H1 (cell line): Measurements from ENCODE around the gene EIF2B2. TPM values are rescaled to one million over a fixed set of nuclear protein-coding genes. Genes with fewer than 3 reads are reported as not detected.

ENCODE experiments used
- CTCF ChIA-PET: fragments of 300-600 bp; sonication (Branson Sonifier 250); formaldehyde crosslinking; loops from one replicate; lab custom pipeline; 2021; ENCODE audit not compliant: partially characterized antibody; lab: Charles Lee
- POLR2A ChIA-PET: fragments of 300-600 bp; sonication (Branson Sonifier 250); formaldehyde crosslinking; loops from one replicate; lab custom pipeline; 2021; ENCODE audit warnings: inconsistent platforms; ENCODE audit not compliant: partially characterized antibody; lab: Charles Lee
- DNase-seq, 2 experiments: peaks; one replicate each; pipeline versions ENCODE4 v3.0.0 to v3.0.0-alpha.2; 2010 to 2022; ENCODE audit warnings: low spot score in 2 of 2, low read depth in 1 of 2, mixed read lengths in 1 of 2
- FAIRE-seq: peaks from 2 replicates; lab custom pipeline; 2011; peaks lifted over from hg19 to GRCh38; lab: Jason Lieb, UNC
- H2AFZ ChIP-seq: 2 replicates; pipeline ENCODE4 v1.8.1; 2012; ENCODE audit warnings: low read length, inconsistent platforms
- H2AK5ac ChIP-seq: 2 replicates; pipeline ENCODE4 v1.6.1; 2013; ENCODE audit warnings: low read depth, low read length
- H2BK120ac ChIP-seq: replicated peaks from 2 replicates; pipeline ENCODE3; 2013; ENCODE audit warnings: low read depth, low read length, inconsistent platforms
- H2BK12ac ChIP-seq: 2 replicates; pipeline ENCODE4 v1.6.1; 2013; ENCODE audit warnings: low read depth, low read length
- H2BK15ac ChIP-seq: 2 replicates; pipeline ENCODE4 v1.6.1; 2013; ENCODE audit warnings: low read length
- H2BK20ac ChIP-seq: 2 replicates; pipeline ENCODE4 v1.6.1; 2013; ENCODE audit warnings: low read length
- H2BK5ac ChIP-seq: 2 replicates; pipeline ENCODE4 v1.6.1; 2013; ENCODE audit warnings: low read depth, low read length
- H3K14ac ChIP-seq: 2 replicates; pipeline ENCODE4 v1.6.1; 2013; ENCODE audit warnings: inconsistent platforms; ENCODE audit not compliant: insufficient read length
- H3K18ac ChIP-seq: 2 replicates; pipeline ENCODE4 v1.6.1; 2013; ENCODE audit warnings: low read length; ENCODE audit errors: extremely low read depth
- H3K23ac ChIP-seq: 2 replicates; pipeline ENCODE4 v1.6.1; 2013; ENCODE audit warnings: inconsistent platforms; ENCODE audit not compliant: insufficient read length
- H3K23me2 ChIP-seq: 2 replicates; pipeline ENCODE4 v1.6.1; 2013; ENCODE audit warnings: low read depth, low read length
- H3K27ac ChIP-seq: 2 replicates; pipeline ENCODE4 v1.6.1; 2011; ENCODE audit warnings: low read depth, low read length, inconsistent platforms
- H3K27me3 ChIP-seq, 4 experiments: replicated peaks in 1 of 4; 1 replicate in 1 of 4; 2 replicates in 3 of 4; pipeline versions ENCODE4 v1.6.1 to v1.8.1; 2011 to 2013; ENCODE audit warnings: low read length in 3 of 4, mild to moderate bottlenecking in 3 of 4, inconsistent platforms in 2 of 4, mixed read lengths in 2 of 4, moderate library complexity in 1 of 4; ENCODE audit not compliant: control insufficient read depth in 3 of 4, insufficient read depth in 3 of 4; ENCODE audit errors: extremely low read depth in 1 of 4
- H3K36me3 ChIP-seq, 4 experiments: 2 replicates each; pipeline versions ENCODE4 v1.6.1 to v1.8.1; 2011 to 2013; ENCODE audit warnings: mild to moderate bottlenecking in 4 of 4, low read length in 3 of 4, moderate library complexity in 2 of 4, control low read depth in 1 of 4, inconsistent platforms in 1 of 4; ENCODE audit not compliant: insufficient read depth in 4 of 4, control insufficient read depth in 2 of 4
- H3K4ac ChIP-seq: replicated peaks from 2 replicates; pipeline ENCODE3; 2013; ENCODE audit warnings: low read length, low read depth, mixed read lengths, inconsistent platforms; ENCODE audit not compliant: insufficient read length
- H3K4me1 ChIP-seq, 4 experiments: replicated peaks in 1 of 4; 1 replicate in 1 of 4; 2 replicates in 3 of 4; pipeline versions ENCODE4 v1.6.1 to v1.8.1; 2011 to 2013; ENCODE audit warnings: low read length in 3 of 4, inconsistent platforms in 2 of 4, mixed read lengths in 1 of 4; ENCODE audit not compliant: insufficient read depth in 4 of 4, control insufficient read depth in 3 of 4
- H3K4me2 ChIP-seq, 2 experiments: 2 replicates each; pipeline versions ENCODE4 v1.6.1 to v1.8.1; 2011 to 2013; ENCODE audit warnings: low read depth in 2 of 2, low read length in 2 of 2, control low read depth in 1 of 2, inconsistent platforms in 1 of 2, mild to moderate bottlenecking in 1 of 2; ENCODE audit not compliant: insufficient read depth in 1 of 2
- H3K4me3 ChIP-seq, 4 experiments: fragments of 200-600, 300-600 bp in 1 of 4; sonication (generic), shearing (Covaris generic), sonication (Bioruptor Twin) in 1 of 4; 2 replicates each; pipeline versions ENCODE4 v1.5.1 to v1.8.1; 2011 to 2016; ENCODE audit warnings: low read length in 4 of 4, low read depth in 3 of 4, control low read depth in 2 of 4, inconsistent platforms in 2 of 4, mild to moderate bottlenecking in 2 of 4, mixed read lengths in 1 of 4, moderate library complexity in 1 of 4; ENCODE audit not compliant: insufficient read depth in 2 of 4; ENCODE audit errors: extremely low read depth in 1 of 4
- H3K56ac ChIP-seq: replicated peaks from 2 replicates; pipeline ENCODE3; 2013; ENCODE audit warnings: low read depth, mild to moderate bottlenecking, mixed read lengths, low read length, inconsistent platforms; ENCODE audit not compliant: insufficient read length
- H3K79me1 ChIP-seq: 2 replicates; pipeline ENCODE4 v1.6.1; 2013; ENCODE audit warnings: low read depth, low read length, control low read depth
- H3K79me2 ChIP-seq, 2 experiments: 2 replicates each; pipeline versions ENCODE4 v1.6.1 to v1.8.1; 2012 to 2013; ENCODE audit warnings: low read length in 2 of 2, mild to moderate bottlenecking in 2 of 2, inconsistent platforms in 1 of 2; ENCODE audit not compliant: insufficient read depth in 2 of 2, control insufficient read depth in 1 of 2
- H3K9ac ChIP-seq, 4 experiments: replicated peaks in 1 of 4; 1 replicate in 1 of 4; 2 replicates in 3 of 4; pipeline versions ENCODE4 v1.6.1 to v1.8.1; 2011 to 2013; ENCODE audit warnings: low read depth in 3 of 4, low read length in 3 of 4, control low read depth in 2 of 4, mild to moderate bottlenecking in 2 of 4, moderate library complexity in 2 of 4, inconsistent platforms in 1 of 4; ENCODE audit errors: extremely low read depth in 1 of 4
- H3K9me3 ChIP-seq, 2 experiments: 2 replicates each; pipeline versions ENCODE4 v1.6.1 to v1.8.1; 2012 to 2013; ENCODE audit warnings: mild to moderate bottlenecking in 2 of 2, moderate library complexity in 2 of 2, control low read depth in 1 of 2, inconsistent platforms in 1 of 2, low read depth in 1 of 2, low read length in 1 of 2, mixed read lengths in 1 of 2; ENCODE audit not compliant: insufficient read depth in 2 of 2
- H4K20me1 ChIP-seq, 2 experiments: replicated peaks in 1 of 2; 2 replicates each; pipeline versions ENCODE3 to v1.8.1; 2011 to 2013; ENCODE audit warnings: inconsistent platforms in 2 of 2, low read length in 2 of 2, mild to moderate bottlenecking in 1 of 2; ENCODE audit not compliant: insufficient read depth in 2 of 2, control insufficient read depth in 1 of 2
- H4K5ac ChIP-seq: 2 replicates; pipeline ENCODE4 v1.6.1; 2013; ENCODE audit warnings: low read length, low read depth, mixed read lengths, inconsistent platforms; ENCODE audit not compliant: insufficient read length
- H4K8ac ChIP-seq: 2 replicates; pipeline ENCODE4 v1.8.0; 2013; ENCODE audit warnings: mild to moderate bottlenecking, moderate library complexity, low read length, inconsistent platforms; ENCODE audit not compliant: insufficient read depth; ENCODE audit errors: extremely low read depth
- H4K91ac ChIP-seq: replicated peaks from 2 replicates; pipeline ENCODE3; 2013; ENCODE audit warnings: low read length, mixed read lengths, inconsistent platforms; ENCODE audit not compliant: insufficient read length
- CBX5 ChIP-seq: fragments of 300-800, 300-1000 bp; sonication (generic); IDR thresholded peaks from 2 replicates; pipeline ENCODE4 v1.7.1; 2016; ENCODE audit warnings: antibody characterized with exemption, low read length, low read depth
- WGBS, 2 experiments: shearing (Covaris generic) in 1 of 2; methylation state at CpG; one replicate each; pipeline versions ENCODE4 v1.1.6 to v1.1.7; 2013 to 2015; ENCODE audit warnings: low lambda C conversion rate in 2 of 2, mixed read lengths in 2 of 2, inconsistent platforms in 1 of 2, low coverage in 1 of 2, missing lambda C conversion rate in 1 of 2; ENCODE audit not compliant: insufficient replicate concordance in 2 of 2, insufficient coverage in 1 of 2, insufficient read length in 1 of 2; ENCODE audit errors: extremely low coverage in 1 of 2, missing lambda C conversion rate in 1 of 2; 5-methylcytosine and 5-hydroxymethylcytosine counted together
- polyA plus RNA-seq, 7 experiments: library from polyadenylated mRNA; depleted of rRNA in 3 of 7; stranded (reverse) in 5 of 7; unstranded in 2 of 7; fragments of >200 nt in 5 of 7; fragments of 200-250 nt in 2 of 7; gene quantifications; 1 replicate in 5 of 7; 2 replicates in 1 of 7; 4 replicates in 1 of 7; pipeline versions ENCODE4 v1.2.1 to v1.2.3, GENCODE V29; 2011 to 2013; ENCODE audit warnings: missing spikeins in 2 of 7, mixed read lengths in 2 of 7
- total RNA-seq: library from RNA; stranded (reverse); fragmentation: NEBNext Ultra II Directional; extraction: Animal tissue kit (Norgen Biotek cat#: 25700); gene quantifications from 2 replicates; pipeline ENCODE4 v1.2.1, GENCODE V29; 2021

Gene EIF2B2
- total and polyA plus RNA-seq, 2 of the 8 experiments (the other 6 are each of a cell fraction or from before 2014, with no cell fraction given) = 42.6 to 79.9 TPM

GRCh38 chr14:75042035-75042434 lies 39.3 kb downstream of the EIF2B2 start:
- Histone ChIP-seq H3K27ac (no peak overlapping the region), H4K91ac (no peak overlapping the region), H4K8ac (no peak overlapping the region), H3K18ac (no peak overlapping the region), H4K20me1 (no peaks in the 10 kb centered on the region), H2BK120ac (no peak overlapping the region), H3K4me1 (no peaks in the 10 kb centered on the region), H3K79me2 (no peaks in the 10 kb centered on the region), H3K9ac (no peak overlapping the region), H4K5ac (no peak overlapping the region), H2BK20ac (no peak overlapping the region), H3K27me3 (no peaks in the 10 kb centered on the region), H2AK5ac (no peak overlapping the region), H2BK15ac (no peak overlapping the region), H3K56ac (no peak overlapping the region), H3K14ac (no peak overlapping the region), H3K9me3 (no peaks in the 10 kb centered on the region), H3K23me2 (no peaks in the 10 kb centered on the region), H2BK12ac (no peak overlapping the region), H3K23ac (no peak overlapping the region), H2AFZ (no peak overlapping the region), H2BK5ac (no peak overlapping the region), H3K4ac (no peak overlapping the region), H3K4me3 (no peak overlapping the region), H3K4me2 (no peak overlapping the region), H3K79me1 (no peaks in the 10 kb centered on the region), H3K36me3 (peaks cover 0 to 22% (median 1%) of the 10 kb centered on the region in 4 experiments; a peak in 5 of 8 replicates)
- 93% methylated on average over 6 of the region's 6 CpGs; no CpG with 5 or more reads in 1 of the 2 experiments for WGBS, 2 experiments
- no peak for DNase-seq
- POLR2A ChIA-PET = interaction anchor here (1.2 kb wide), 1 partner anchor 10 kb away, joined by 3 read pairs; no protein-coding TSS in a partner anchor
- TF ChIP-seq CBX5 = no peak
- FAIRE-seq = no peak
- CTCF ChIA-PET = interaction anchor here (0.6 to 2.6 kb wide), 4 partner anchors 46 to 135 kb away, joined by 3 to 13 read pairs (median 6); no protein-coding TSS in a partner anchor
